OCI-LY3 (cell line): ENCODE data around the gene KCNA1.

Source experiments
- H2AFZ ChIP-seq: fragments of 200-600, 300-600 bp; shearing (Covaris generic); 2 replicates; pipeline ENCODE4 v1.6.0; 2014; ENCODE audit warnings: antibody characterized with exemption, low read depth, low read length
- H3K27ac ChIP-seq: fragments of 200-600, 300-600 bp; sonication (generic); 2 replicates; pipeline ENCODE4 v1.5.1; 2014; ENCODE audit warnings: mild to moderate bottlenecking, low read length, moderate library complexity, mixed read lengths
- H3K27me3 ChIP-seq: fragments of 200-600, 300-600 bp; sonication (generic); 2 replicates; pipeline ENCODE4 v1.6.1; 2014; ENCODE audit warnings: low read depth, low read length, mixed read lengths
- H3K36me3 ChIP-seq: fragments of 200-600, 300-600 bp; sonication (generic); replicated peaks from 2 replicates; pipeline ENCODE3; 2014; ENCODE audit warnings: low read depth, low read length, mixed read lengths
- H3K4me1 ChIP-seq: fragments of 300-600, 200-600 bp; sonication (generic); 2 replicates; pipeline ENCODE4 v1.6.1; 2014; ENCODE audit warnings: low read length, mixed read lengths
- H3K4me2 ChIP-seq: fragments of 200-600, 300-600 bp; sonication (generic); 2 replicates; pipeline ENCODE4 v1.6.1; 2014; ENCODE audit warnings: low read length, mixed read lengths
- H3K4me3 ChIP-seq: fragments of 300-600, 200-600 bp; sonication (generic); 2 replicates; pipeline ENCODE4 v1.5.1; 2014; ENCODE audit warnings: antibody characterized with exemption, mild to moderate bottlenecking, low read length, moderate library complexity
- H3K79me2 ChIP-seq: fragments of 300-600, 200-600 bp; shearing (Covaris generic); 2 replicates; pipeline ENCODE4 v1.6.1; 2014; ENCODE audit warnings: mild to moderate bottlenecking, low read length, mixed read lengths
- H3K9ac ChIP-seq: fragments of 300-600, 200-600 bp; shearing (Covaris generic); 2 replicates; pipeline ENCODE4 v1.6.0; 2014; ENCODE audit warnings: mild to moderate bottlenecking, low read length, moderate library complexity
- H3K9me3 ChIP-seq: fragments of 200-600, 300-600 bp; shearing (Covaris generic); 2 replicates; pipeline ENCODE4 v1.6.1; 2014; ENCODE audit warnings: low read length, mixed read lengths; ENCODE audit not compliant: insufficient read depth
- H4K20me1 ChIP-seq: fragments of 200-600, 300-600 bp; sonication (generic); 2 replicates; pipeline ENCODE4 v1.6.1; 2016; ENCODE audit warnings: low read length, mixed read lengths; ENCODE audit not compliant: insufficient read depth
- CTCF ChIP-seq: fragments of 200-600, 300-600 bp; sonication (generic); IDR thresholded peaks from 2 replicates; pipeline ENCODE4 v1.5.1; 2014; ENCODE audit warnings: antibody characterized with exemption, low read length, low read depth
- EZH2phosphoT487 ChIP-seq: fragments of 200-600 bp; shearing (Covaris generic); IDR thresholded peaks from 2 replicates; pipeline ENCODE4 v1.6.1; 2018; ENCODE audit warnings: antibody characterized with exemption, mixed run types, low read depth

KCNA1 gene

GRCh38 chr12:4915752-4916151, 6.0 kb downstream of the KCNA1 start:
- Histone ChIP-seq H3K9me3 (no peaks in the 10 kb centered on the region), H4K20me1 (no peaks in the 10 kb centered on the region), H3K4me2 (no peak overlapping the region), H3K4me1 (no peaks in the 10 kb centered on the region), H3K27ac (no peak overlapping the region), H3K36me3 (no peaks in the 10 kb centered on the region), H3K79me2 (no peaks in the 10 kb centered on the region), H3K4me3 (no peak overlapping the region), H3K9ac (no peak overlapping the region), H2AFZ (no peak overlapping the region), H3K27me3 (peaks cover 53% of the 10 kb centered on the region)
- no peak for TF ChIP-seq EZH2phosphoT487
- TF ChIP-seq CTCF = no peak

- no peak overlapping the region for H3K27ac ChIP-seq
- H3K9me3 ChIP-seq = no peaks in the 10 kb centered on the region
- peaks cover 73% of the 10 kb centered on the region for H3K27me3 ChIP-seq
- H3K36me3 ChIP-seq = no peaks in the 10 kb centered on the region
- H3K4me2 ChIP-seq = no peak overlapping the region
- H3K9ac ChIP-seq = no peak overlapping the region
- TF ChIP-seq EZH2phosphoT487 = no peak
- no peaks in the 10 kb centered on the region for H3K79me2 ChIP-seq
- no peaks in the 10 kb centered on the region for H4K20me1 ChIP-seq
- no peaks in the 10 kb centered on the region for H3K4me1 ChIP-seq
- H3K4me3 ChIP-seq = no peak overlapping the region
- no peak overlapping the region for H2AFZ ChIP-seq
Measured at GRCh38 chr12:4918950-4919660, 9.4 kb downstream of the KCNA1 start.

GRCh38 chr12:4932576-4932975, 22.9 kb downstream of the KCNA1 start:
- Histone ChIP-seq H3K9me3 (no peaks in the 10 kb centered on the region), H3K36me3 (no peaks in the 10 kb centered on the region), H3K27me3 (peaks cover 47% of the 10 kb centered on the region), H3K79me2 (no peaks in the 10 kb centered on the region), H3K9ac (no peak overlapping the region), H3K4me2 (no peak overlapping the region), H2AFZ (no peak overlapping the region), H3K27ac (no peak overlapping the region), H3K4me1 (no peaks in the 10 kb centered on the region), H3K4me3 (no peak overlapping the region), H4K20me1 (no peaks in the 10 kb centered on the region)
- TF ChIP-seq CTCF (no peak), EZH2phosphoT487 (no peak)

- Histone ChIP-seq H4K20me1 (no peaks in the 10 kb centered on the region), H3K36me3 (no peaks in the 10 kb centered on the region), H3K79me2 (no peaks in the 10 kb centered on the region), H3K27me3 (peaks cover 46% of the 10 kb centered on the region), H3K9ac (no peak overlapping the region), H3K4me3 (no peak overlapping the region), H3K4me1 (no peaks in the 10 kb centered on the region), H3K4me2 (no peak overlapping the region), H3K27ac (no peak overlapping the region), H2AFZ (no peak overlapping the region), H3K9me3 (no peaks in the 10 kb centered on the region)
- TF ChIP-seq CTCF = no peak
- TF ChIP-seq EZH2phosphoT487 = no peak
Measured at GRCh38 chr12:4933411-4933810, 23.7 kb downstream of the KCNA1 start.
